Measurements from ENCODE around the gene COLEC12.

Gene COLEC12

DNA sequence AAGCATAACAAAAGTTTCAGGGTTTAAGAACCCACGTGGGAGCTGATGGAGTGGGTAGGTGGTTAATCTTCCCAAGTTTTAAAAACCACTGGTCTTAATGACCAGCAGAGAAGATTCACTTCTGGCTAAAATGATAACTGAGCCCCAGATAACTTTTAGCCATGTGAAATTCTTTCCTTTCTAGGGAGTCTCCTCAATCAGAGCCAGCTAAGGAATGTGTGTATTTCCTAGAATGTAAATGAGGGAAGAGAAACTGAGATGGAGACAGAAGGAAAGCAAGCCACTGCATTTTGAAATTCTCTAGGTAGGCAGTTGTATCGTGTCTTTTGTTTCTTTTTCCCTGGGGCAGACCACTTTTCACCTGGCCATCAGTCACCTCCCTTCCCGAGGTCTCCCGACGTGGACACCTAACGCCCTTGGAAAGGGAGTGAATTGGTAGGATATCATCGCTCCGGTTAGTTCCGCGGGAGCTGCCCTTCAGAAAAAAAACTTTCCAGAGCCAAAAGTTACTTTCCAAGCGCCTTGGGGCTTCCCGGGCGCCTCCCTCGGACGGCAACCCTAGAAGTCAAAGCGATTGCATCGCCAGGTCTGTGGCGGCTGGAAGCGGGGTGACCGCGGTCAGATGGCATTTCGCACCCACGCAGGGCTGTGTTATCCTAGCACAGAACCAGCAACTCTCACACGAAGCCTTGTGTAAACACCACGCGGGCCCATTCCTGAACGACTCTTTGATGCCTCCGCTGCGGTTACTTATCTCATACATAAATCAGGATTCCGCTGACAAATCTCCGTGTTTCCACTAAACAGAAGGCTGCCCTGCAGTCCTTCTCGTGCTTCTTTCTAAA lies 1.3 kb downstream of the COLEC12 start (continued):
- TF ChIP-seq, protein P1, sequence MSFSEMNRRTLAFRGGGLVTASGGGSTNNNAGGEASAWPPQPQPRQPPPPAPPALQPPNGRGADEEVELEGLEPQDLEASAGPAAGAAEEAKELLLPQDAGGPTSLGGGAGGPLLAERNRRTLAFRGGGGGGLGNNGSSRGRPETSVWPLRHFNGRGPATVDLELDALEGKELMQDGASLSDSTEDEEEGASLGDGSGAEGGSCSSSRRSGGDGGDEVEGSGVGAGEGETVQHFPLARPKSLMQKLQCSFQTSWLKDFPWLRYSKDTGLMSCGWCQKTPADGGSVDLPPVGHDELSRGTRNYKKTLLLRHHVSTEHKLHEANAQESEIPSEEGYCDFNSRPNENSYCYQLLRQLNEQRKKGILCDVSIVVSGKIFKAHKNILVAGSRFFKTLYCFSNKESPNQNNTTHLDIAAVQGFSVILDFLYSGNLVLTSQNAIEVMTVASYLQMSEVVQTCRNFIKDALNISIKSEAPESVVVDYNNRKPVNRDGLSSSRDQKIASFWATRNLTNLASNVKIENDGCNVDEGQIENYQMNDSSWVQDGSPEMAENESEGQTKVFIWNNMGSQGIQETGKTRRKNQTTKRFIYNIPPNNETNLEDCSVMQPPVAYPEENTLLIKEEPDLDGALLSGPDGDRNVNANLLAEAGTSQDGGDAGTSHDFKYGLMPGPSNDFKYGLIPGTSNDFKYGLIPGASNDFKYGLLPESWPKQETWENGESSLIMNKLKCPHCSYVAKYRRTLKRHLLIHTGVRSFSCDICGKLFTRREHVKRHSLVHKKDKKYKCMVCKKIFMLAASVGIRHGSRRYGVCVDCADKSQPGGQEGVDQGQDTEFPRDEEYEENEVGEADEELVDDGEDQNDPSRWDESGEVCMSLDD (tag by site-specific recombination; IDR thresholded peaks at IDR 0.05), result peak; percentile 76
- TF ChIP-seq, protein P2, sequence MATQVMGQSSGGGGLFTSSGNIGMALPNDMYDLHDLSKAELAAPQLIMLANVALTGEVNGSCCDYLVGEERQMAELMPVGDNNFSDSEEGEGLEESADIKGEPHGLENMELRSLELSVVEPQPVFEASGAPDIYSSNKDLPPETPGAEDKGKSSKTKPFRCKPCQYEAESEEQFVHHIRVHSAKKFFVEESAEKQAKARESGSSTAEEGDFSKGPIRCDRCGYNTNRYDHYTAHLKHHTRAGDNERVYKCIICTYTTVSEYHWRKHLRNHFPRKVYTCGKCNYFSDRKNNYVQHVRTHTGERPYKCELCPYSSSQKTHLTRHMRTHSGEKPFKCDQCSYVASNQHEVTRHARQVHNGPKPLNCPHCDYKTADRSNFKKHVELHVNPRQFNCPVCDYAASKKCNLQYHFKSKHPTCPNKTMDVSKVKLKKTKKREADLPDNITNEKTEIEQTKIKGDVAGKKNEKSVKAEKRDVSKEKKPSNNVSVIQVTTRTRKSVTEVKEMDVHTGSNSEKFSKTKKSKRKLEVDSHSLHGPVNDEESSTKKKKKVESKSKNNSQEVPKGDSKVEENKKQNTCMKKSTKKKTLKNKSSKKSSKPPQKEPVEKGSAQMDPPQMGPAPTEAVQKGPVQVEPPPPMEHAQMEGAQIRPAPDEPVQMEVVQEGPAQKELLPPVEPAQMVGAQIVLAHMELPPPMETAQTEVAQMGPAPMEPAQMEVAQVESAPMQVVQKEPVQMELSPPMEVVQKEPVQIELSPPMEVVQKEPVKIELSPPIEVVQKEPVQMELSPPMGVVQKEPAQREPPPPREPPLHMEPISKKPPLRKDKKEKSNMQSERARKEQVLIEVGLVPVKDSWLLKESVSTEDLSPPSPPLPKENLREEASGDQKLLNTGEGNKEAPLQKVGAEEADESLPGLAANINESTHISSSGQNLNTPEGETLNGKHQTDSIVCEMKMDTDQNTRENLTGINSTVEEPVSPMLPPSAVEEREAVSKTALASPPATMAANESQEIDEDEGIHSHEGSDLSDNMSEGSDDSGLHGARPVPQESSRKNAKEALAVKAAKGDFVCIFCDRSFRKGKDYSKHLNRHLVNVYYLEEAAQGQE (tag by site-specific recombination; IDR thresholded peaks at IDR 0.05), result no peak
- peak; percentile 71 for TF ChIP-seq ZNF561 (tag by site-specific recombination; IDR thresholded peaks at IDR 0.05; ENCODE audit: borderline replicate concordance)
- TF ChIP-seq ZSCAN16 (tag by site-specific recombination; IDR thresholded peaks at IDR 0.05), result peak; percentile 59; the same call in 1 of the 2 replicates
- no peak for TF ChIP-seq ZNF837 (tag by site-specific recombination; IDR thresholded peaks at IDR 0.05)
- no peak for TF ChIP-seq ZNF785 (tag by site-specific recombination; IDR thresholded peaks at IDR 0.05)
- TF ChIP-seq ZNF560 (tag by site-specific recombination; IDR thresholded peaks at IDR 0.05; ENCODE audit: borderline replicate concordance), result no peak
- TF ChIP-seq ZNF792 (tag by site-specific recombination; IDR thresholded peaks at IDR 0.05), result no peak
- TF ChIP-seq ZNF114 (tag by site-specific recombination; IDR thresholded peaks at IDR 0.05), result no peak
- TF ChIP-seq ZNF112 (tag by site-specific recombination; IDR thresholded peaks at IDR 0.05), result no peak
- no peak for TF ChIP-seq ZNF701 (tag by site-specific recombination; IDR thresholded peaks at IDR 0.05)
- TF ChIP-seq RBAK (tag by site-specific recombination; IDR thresholded peaks at IDR 0.05), result no peak
- TF ChIP-seq GFI1B (tag by site-specific recombination; IDR thresholded peaks at IDR 0.05), result peak; percentile 95
- TF ChIP-seq ZNF157 (tag by site-specific recombination; IDR thresholded peaks at IDR 0.05), result no peak
- no peak for TF ChIP-seq ZNF302 (tag by site-specific recombination; IDR thresholded peaks at IDR 0.05; ENCODE audit: low read depth)
- no peak for TF ChIP-seq ZNF248 (tag by site-specific recombination; IDR thresholded peaks at IDR 0.05)
- no peak for TF ChIP-seq ZNF768 (tag by site-specific recombination; IDR thresholded peaks at IDR 0.05)
- TF ChIP-seq, protein P3, sequence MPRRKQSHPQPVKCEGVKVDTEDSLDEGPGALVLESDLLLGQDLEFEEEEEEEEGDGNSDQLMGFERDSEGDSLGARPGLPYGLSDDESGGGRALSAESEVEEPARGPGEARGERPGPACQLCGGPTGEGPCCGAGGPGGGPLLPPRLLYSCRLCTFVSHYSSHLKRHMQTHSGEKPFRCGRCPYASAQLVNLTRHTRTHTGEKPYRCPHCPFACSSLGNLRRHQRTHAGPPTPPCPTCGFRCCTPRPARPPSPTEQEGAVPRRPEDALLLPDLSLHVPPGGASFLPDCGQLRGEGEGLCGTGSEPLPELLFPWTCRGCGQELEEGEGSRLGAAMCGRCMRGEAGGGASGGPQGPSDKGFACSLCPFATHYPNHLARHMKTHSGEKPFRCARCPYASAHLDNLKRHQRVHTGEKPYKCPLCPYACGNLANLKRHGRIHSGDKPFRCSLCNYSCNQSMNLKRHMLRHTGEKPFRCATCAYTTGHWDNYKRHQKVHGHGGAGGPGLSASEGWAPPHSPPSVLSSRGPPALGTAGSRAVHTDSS (tag by site-specific recombination; IDR thresholded peaks at IDR 0.05), result no peak
- TF ChIP-seq OSR2 (tag by site-specific recombination; IDR thresholded peaks at IDR 0.05), result peak; percentile 89
- no peak for TF ChIP-seq KLF9 (tag by site-specific recombination; IDR thresholded peaks at IDR 0.05; ENCODE audit: low read depth)
- TF ChIP-seq HOXC10 (CRISPR knock-in tag; IDR thresholded peaks at IDR 0.05), result no peak
- no peak for TF ChIP-seq ZNF791 (tag by site-specific recombination; IDR thresholded peaks at IDR 0.05)
- no peak for TF ChIP-seq ZNF121 (tag by site-specific recombination; IDR thresholded peaks at IDR 0.05)
- TF ChIP-seq ZNF2 (tag by site-specific recombination; IDR thresholded peaks at IDR 0.05), result 0 out of 2 replicates have a peak, but pooled peaks have one; percentile 42
- TF ChIP-seq ZNF670 (tag by site-specific recombination; IDR thresholded peaks at IDR 0.05; ENCODE audit: low read depth), result no peak
- TF ChIP-seq REPIN1 (tag by site-specific recombination; IDR thresholded peaks at IDR 0.05; ENCODE audit: low read depth), result no peak
- TF ChIP-seq ZNF843 (tag by site-specific recombination; IDR thresholded peaks at IDR 0.05), result peak; percentile 98
- TF ChIP-seq ZNF239 (tag by site-specific recombination; IDR thresholded peaks at IDR 0.05), result no peak
- peak; percentile 92 for TF ChIP-seq ZIC2 (tag by site-specific recombination; IDR thresholded peaks at IDR 0.05)
- no peak for TF ChIP-seq SCRT1 (tag by site-specific recombination; IDR thresholded peaks at IDR 0.05; ENCODE audit: borderline replicate concordance)
- TF ChIP-seq, protein P4, sequence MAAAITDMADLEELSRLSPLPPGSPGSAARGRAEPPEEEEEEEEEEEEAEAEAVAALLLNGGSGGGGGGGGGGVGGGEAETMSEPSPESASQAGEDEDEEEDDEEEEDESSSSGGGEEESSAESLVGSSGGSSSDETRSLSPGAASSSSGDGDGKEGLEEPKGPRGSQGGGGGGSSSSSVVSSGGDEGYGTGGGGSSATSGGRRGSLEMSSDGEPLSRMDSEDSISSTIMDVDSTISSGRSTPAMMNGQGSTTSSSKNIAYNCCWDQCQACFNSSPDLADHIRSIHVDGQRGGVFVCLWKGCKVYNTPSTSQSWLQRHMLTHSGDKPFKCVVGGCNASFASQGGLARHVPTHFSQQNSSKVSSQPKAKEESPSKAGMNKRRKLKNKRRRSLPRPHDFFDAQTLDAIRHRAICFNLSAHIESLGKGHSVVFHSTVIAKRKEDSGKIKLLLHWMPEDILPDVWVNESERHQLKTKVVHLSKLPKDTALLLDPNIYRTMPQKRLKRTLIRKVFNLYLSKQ (tag by site-specific recombination; IDR thresholded peaks at IDR 0.05; ENCODE audit: borderline replicate concordance), result no peak

All from HEK293 (cell line).